ENCODE results near the gene MBD4.

Gene MBD4

GRCh38 chr3:129382366-129382765, 57.4 kb downstream of the MBD4 start:
- DNase-seq (ENCODE audit: low read depth in 2 of 2), result no peak
